Measurements from ENCODE around the gene DYSF.

DYSF gene

GRCh38 chr2:71609441-71609840, 156.1 kb downstream of the DYSF start:
- no peak for TF ChIP-seq TAF1 (IDR thresholded peaks at IDR 0.05; ENCODE audit: borderline replicate concordance, low read depth, low read length)
- no peak for TF ChIP-seq POLR2AphosphoS5 (IDR thresholded peaks at IDR 0.05; ENCODE audit: low read depth, low read length)
- TF ChIP-seq POLR2A (IDR thresholded peaks at IDR 0.05; ENCODE audit: low read depth, low read length), result no peak
- DNase-seq (ENCODE audit: insufficient read length) (no peak), FAIRE-seq (no peak)

GRCh38 chr2:71609958-71610357, 156.6 kb downstream of the DYSF start:
- FAIRE-seq (no peak), DNase-seq (ENCODE audit: insufficient read length) (peak; percentile 10)
- no peak for TF ChIP-seq POLR2A (IDR thresholded peaks at IDR 0.05; ENCODE audit: low read depth, low read length)
- TF ChIP-seq POLR2AphosphoS5 (IDR thresholded peaks at IDR 0.05; ENCODE audit: low read depth, low read length), result no peak
- TF ChIP-seq TAF1 (IDR thresholded peaks at IDR 0.05; ENCODE audit: borderline replicate concordance, low read depth, low read length), result no peak

DNA sequence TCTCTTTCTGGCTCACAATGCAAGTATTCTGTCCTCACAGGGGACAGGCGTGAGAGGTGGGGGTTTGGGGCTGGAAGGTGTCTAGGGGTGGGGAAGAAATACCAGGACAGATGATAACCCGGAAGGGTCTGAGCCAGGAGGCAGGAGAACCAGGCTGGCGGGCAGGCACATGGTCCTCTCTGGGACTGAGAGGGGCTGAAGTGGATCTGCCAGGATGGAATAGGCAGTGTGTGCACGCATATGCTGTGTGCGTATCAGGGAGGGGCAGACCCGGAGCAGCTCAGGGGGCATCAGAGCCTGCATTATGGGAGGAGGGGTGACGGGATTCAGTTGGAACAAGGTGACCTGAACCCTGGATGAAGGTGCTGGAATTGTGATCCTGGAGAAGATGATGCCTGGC, 157.3 kb downstream of the DYSF start:
- TF ChIP-seq POLR2AphosphoS5 (IDR thresholded peaks at IDR 0.05; ENCODE audit: low read depth, low read length) (no peak), TAF1 (IDR thresholded peaks at IDR 0.05; ENCODE audit: borderline replicate concordance, low read depth, low read length) (no peak), POLR2A (IDR thresholded peaks at IDR 0.05; ENCODE audit: low read depth, low read length) (no peak)
- FAIRE-seq, result no peak

GRCh38 chr2:71611247-71611646, 157.9 kb downstream of the DYSF start:
- TF ChIP-seq TAF1 (IDR thresholded peaks at IDR 0.05; ENCODE audit: borderline replicate concordance, low read depth, low read length) (no peak), POLR2AphosphoS5 (IDR thresholded peaks at IDR 0.05; ENCODE audit: low read depth, low read length) (no peak), POLR2A (IDR thresholded peaks at IDR 0.05; ENCODE audit: low read depth, low read length) (no peak)
- FAIRE-seq (no peak), DNase-seq (ENCODE audit: insufficient read length) (no peak)

More for the DNA sequence above, 157.3 kb downstream of the DYSF start:
- no peak for DNase-seq (ENCODE audit: insufficient read length)

- no peak for TF ChIP-seq POLR2A (IDR thresholded peaks at IDR 0.05; ENCODE audit: low read depth, low read length)
- TF ChIP-seq TAF1 (IDR thresholded peaks at IDR 0.05; ENCODE audit: borderline replicate concordance, low read depth, low read length), result no peak
- no peak for TF ChIP-seq POLR2AphosphoS5 (IDR thresholded peaks at IDR 0.05; ENCODE audit: low read depth, low read length)
- FAIRE-seq (no peak), DNase-seq (ENCODE audit: insufficient read length) (peak; percentile 6)
These were observed 158.6 kb downstream of the DYSF start for GRCh38 chr2:71611781-71612527.

GRCh38 chr2:71612581-71613402, 159.4 kb downstream of the DYSF start:
- TF ChIP-seq TAF1 (IDR thresholded peaks at IDR 0.05; ENCODE audit: borderline replicate concordance, low read depth, low read length) (no peak), POLR2A (IDR thresholded peaks at IDR 0.05; ENCODE audit: low read depth, low read length) (no peak), POLR2AphosphoS5 (IDR thresholded peaks at IDR 0.05; ENCODE audit: low read depth, low read length) (no peak)
- DNase-seq (ENCODE audit: insufficient read length), result no peak
- FAIRE-seq, result no peak

GRCh38 chr2:71613403-71613952, 160.1 kb downstream of the DYSF start:
- FAIRE-seq, result no peak

DNA sequence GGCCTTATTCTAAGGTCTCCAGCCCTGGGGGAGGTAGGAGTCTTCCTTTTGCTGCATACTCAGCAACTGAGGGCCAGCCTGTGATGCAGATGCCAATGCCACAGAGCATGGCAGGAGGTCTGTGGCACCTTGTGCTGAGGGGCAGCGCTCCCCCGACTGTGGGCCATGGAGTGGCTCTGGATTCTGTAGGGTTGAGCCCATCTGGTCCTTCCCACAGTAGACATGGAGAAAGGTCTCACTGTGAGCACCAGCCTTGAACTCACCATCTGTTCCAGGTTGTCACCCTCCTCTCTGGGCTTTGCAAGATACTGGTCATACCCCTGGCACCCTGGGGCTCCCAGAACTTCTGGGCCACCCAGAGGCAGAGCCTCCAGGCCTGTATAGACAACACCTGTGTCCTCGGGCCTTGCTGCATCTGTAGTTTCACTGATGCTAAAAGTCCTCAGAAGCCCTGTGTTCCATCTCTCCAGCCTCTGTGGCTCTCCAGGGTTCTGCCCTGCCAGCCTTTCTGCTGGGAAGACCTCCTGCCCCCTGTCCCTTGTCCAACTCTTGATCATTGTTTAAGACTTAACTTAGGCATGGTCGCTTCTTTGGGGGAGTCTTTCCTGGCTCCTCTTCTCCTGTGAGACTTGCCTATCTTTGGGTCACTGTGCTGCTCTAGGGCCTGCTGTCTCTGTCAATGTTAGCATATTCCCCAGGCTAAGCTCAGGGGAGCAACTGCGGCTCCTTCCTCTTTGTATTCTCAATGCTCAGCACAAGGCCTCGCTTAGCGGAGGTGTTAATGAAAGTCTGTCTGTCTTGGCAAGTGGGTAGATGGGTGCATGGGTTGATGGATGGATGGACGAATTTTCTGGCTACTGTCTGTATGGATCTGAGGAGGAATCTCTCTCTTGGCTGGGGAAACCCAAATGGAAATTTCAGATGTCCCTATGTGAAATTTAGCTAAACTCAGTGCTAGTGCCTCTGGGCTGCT, 160.9 kb downstream of the DYSF start:
- FAIRE-seq (no peak), DNase-seq (ENCODE audit: insufficient read length) (peak; percentile 19)
- no peak for TF ChIP-seq POLR2AphosphoS5 (IDR thresholded peaks at IDR 0.05; ENCODE audit: low read depth, low read length)
- no peak for TF ChIP-seq POLR2A (IDR thresholded peaks at IDR 0.05; ENCODE audit: low read depth, low read length)
- TF ChIP-seq TAF1 (IDR thresholded peaks at IDR 0.05; ENCODE audit: borderline replicate concordance, low read depth, low read length), result no peak

More at GRCh38 chr2:71613403-71613952, 160.1 kb downstream of the DYSF start:
- DNase-seq (ENCODE audit: insufficient read length), result no peak
- no peak for TF ChIP-seq POLR2AphosphoS5 (IDR thresholded peaks at IDR 0.05; ENCODE audit: low read depth, low read length)
- TF ChIP-seq POLR2A (IDR thresholded peaks at IDR 0.05; ENCODE audit: low read depth, low read length), result no peak
- TF ChIP-seq TAF1 (IDR thresholded peaks at IDR 0.05; ENCODE audit: borderline replicate concordance, low read depth, low read length), result no peak

GRCh38 chr2:71614976-71615766, 161.8 kb downstream of the DYSF start:
- FAIRE-seq, result no peak
- TF ChIP-seq POLR2A (IDR thresholded peaks at IDR 0.05; ENCODE audit: low read depth, low read length) (no peak), TAF1 (IDR thresholded peaks at IDR 0.05; ENCODE audit: borderline replicate concordance, low read depth, low read length) (no peak), POLR2AphosphoS5 (IDR thresholded peaks at IDR 0.05; ENCODE audit: low read depth, low read length) (no peak)

More at GRCh38 chr2:71614976-71615766, 161.8 kb downstream of the DYSF start:
- no peak for DNase-seq (ENCODE audit: insufficient read length)
